Stomach smooth muscle (tissue), 2 donors: Measurements from ENCODE around the gene ZMYM3.

ENCODE experiments used
- H3K27ac ChIP-seq: one replicate; pipeline ENCODE4 v1.7.0; 2013; ENCODE audit warnings: mild to moderate bottlenecking, low read length, inconsistent platforms
- H3K27me3 ChIP-seq, 2 donors: one replicate each; pipeline ENCODE4 v1.7.0; 2013; ENCODE audit warnings: low read length in 2 of 2; ENCODE audit not compliant: insufficient read depth in 2 of 2, control insufficient read depth in 1 of 2
- H3K36me3 ChIP-seq, 2 donors: one replicate each; pipeline ENCODE4 v1.7.0; 2013; ENCODE audit warnings: low read length in 2 of 2; ENCODE audit not compliant: control insufficient read depth in 2 of 2, insufficient read depth in 2 of 2
- H3K4me1 ChIP-seq: one replicate; pipeline ENCODE4 v1.7.0; 2013; ENCODE audit warnings: low read length; ENCODE audit not compliant: control insufficient read depth, insufficient read depth
- H3K4me3 ChIP-seq, 2 donors: one replicate each; pipeline ENCODE4 v1.7.0; 2013; ENCODE audit warnings: low read length in 2 of 2
- H3K9ac ChIP-seq, 2 donors: one replicate each; pipeline ENCODE4 v1.7.0; 2013; ENCODE audit warnings: low read length in 2 of 2, mild to moderate bottlenecking in 1 of 2
- H3K9me3 ChIP-seq, 2 donors: one replicate each; pipeline ENCODE4 v1.7.0; 2013; ENCODE audit warnings: low read length in 2 of 2; ENCODE audit not compliant: control insufficient read depth in 2 of 2
- donor health status: healthy.
- donor health status: Pancreatic carcinoma.

Gene ZMYM3

GRCh38 chrX:71210816-71211215 lies 43.1 kb downstream of the ZMYM3 start:
- Histone ChIP-seq H3K27me3 (peaks cover 0 to 16% of the 10 kb centered on the region in 2 donors), H3K36me3 (no peaks in the 10 kb centered on the region), H3K9ac (no peak overlapping the region), H3K9me3 (no peaks in the 10 kb centered on the region), H3K4me1 (no peaks in the 10 kb centered on the region), H3K27ac (no peak overlapping the region), H3K4me3 (no peak overlapping the region)

- Histone ChIP-seq H3K27ac (no peak overlapping the region), H3K27me3 (peaks cover 0 to 8% of the 10 kb centered on the region in 2 donors), H3K4me3 (no peak overlapping the region), H3K36me3 (no peaks in the 10 kb centered on the region), H3K9ac (no peak overlapping the region), H3K4me1 (no peaks in the 10 kb centered on the region), H3K9me3 (no peaks in the 10 kb centered on the region)
Observed at GRCh38 chrX:71199252-71200008, 54.5 kb downstream of the ZMYM3 start.

- Histone ChIP-seq H3K27me3 (peaks cover 0 to 8% of the 10 kb centered on the region in 2 donors), H3K27ac (no peak overlapping the region), H3K9me3 (no peaks in the 10 kb centered on the region), H3K36me3 (no peaks in the 10 kb centered on the region), H3K4me1 (no peaks in the 10 kb centered on the region), H3K9ac (no peak overlapping the region), H3K4me3 (no peak overlapping the region)
Observed at GRCh38 chrX:71198066-71198465, 55.9 kb downstream of the ZMYM3 start.

GRCh38 chrX:71195964-71196649 lies 57.8 kb downstream of the ZMYM3 start:
- Histone ChIP-seq H3K9ac (no peak overlapping the region), H3K27ac (no peak overlapping the region), H3K36me3 (no peaks in the 10 kb centered on the region), H3K9me3 (no peaks in the 10 kb centered on the region), H3K27me3 (peaks cover 0 to 8% of the 10 kb centered on the region in 2 donors), H3K4me3 (no peak overlapping the region), H3K4me1 (no peaks in the 10 kb centered on the region)

- H3K27me3 ChIP-seq = peaks cover 0 to 3% of the 10 kb centered on the region in 2 donors
Observed at GRCh38 chrX:71191248-71191647, 62.7 kb downstream of the ZMYM3 start.

More at GRCh38 chrX:71191248-71191647, 62.7 kb downstream of the ZMYM3 start:
- Histone ChIP-seq H3K9ac (no peak overlapping the region), H3K27ac (no peak overlapping the region), H3K9me3 (no peaks in the 10 kb centered on the region), H3K4me1 (no peaks in the 10 kb centered on the region), H3K4me3 (no peak overlapping the region), H3K36me3 (no peaks in the 10 kb centered on the region)
